ENCODE results near the gene SNX20.

Gene SNX20

DNA sequence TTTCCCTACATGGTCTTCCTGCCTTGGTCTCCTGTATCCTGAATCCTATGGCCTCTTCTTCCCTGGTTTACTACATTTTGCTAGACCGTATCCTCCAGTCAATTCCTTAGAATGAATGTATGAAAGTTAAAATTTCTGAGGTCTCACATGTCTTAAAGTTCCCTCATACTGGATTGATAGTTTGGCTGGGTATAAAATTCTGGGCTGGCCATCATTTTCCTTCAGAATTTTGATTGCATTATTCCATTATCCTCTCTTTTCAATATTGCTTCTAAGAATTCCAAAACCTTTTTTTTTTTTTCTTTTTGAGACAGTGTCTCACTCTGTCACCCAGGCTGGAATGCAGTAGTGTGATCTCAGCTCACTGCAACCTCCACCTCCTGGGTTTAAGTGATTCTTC is 23.1 kb upstream of the SNX20 start:
- TF ChIP-seq, protein P1, sequence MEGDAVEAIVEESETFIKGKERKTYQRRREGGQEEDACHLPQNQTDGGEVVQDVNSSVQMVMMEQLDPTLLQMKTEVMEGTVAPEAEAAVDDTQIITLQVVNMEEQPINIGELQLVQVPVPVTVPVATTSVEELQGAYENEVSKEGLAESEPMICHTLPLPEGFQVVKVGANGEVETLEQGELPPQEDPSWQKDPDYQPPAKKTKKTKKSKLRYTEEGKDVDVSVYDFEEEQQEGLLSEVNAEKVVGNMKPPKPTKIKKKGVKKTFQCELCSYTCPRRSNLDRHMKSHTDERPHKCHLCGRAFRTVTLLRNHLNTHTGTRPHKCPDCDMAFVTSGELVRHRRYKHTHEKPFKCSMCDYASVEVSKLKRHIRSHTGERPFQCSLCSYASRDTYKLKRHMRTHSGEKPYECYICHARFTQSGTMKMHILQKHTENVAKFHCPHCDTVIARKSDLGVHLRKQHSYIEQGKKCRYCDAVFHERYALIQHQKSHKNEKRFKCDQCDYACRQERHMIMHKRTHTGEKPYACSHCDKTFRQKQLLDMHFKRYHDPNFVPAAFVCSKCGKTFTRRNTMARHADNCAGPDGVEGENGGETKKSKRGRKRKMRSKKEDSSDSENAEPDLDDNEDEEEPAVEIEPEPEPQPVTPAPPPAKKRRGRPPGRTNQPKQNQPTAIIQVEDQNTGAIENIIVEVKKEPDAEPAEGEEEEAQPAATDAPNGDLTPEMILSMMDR (conservative IDR thresholded peaks at IDR 0.05): no peak
- no peak overlapping the region for H3K27ac ChIP-seq

DNA sequence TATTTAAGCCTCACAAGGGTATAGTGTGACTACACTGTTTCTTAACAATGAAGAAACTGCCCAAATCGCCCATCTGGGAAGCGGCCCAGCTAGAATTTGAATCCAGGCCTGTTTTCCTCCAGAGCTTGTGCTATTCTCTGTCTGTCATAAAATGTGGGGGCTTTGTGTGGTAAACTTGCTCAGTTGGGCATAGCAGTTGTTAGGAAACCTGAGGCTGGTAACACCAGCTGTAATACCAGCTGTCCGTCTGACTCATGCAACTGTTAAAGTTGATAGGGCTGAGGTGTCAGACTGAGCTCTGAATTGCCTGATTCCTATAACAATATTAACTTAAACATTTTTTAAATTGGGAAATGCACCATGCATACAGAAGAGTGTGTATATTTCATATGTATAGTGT is 21.6 kb upstream of the SNX20 start:
- TF ChIP-seq, protein P1 (conservative IDR thresholded peaks at IDR 0.05): no peak
- no peak overlapping the region for H3K27ac ChIP-seq

DNA sequence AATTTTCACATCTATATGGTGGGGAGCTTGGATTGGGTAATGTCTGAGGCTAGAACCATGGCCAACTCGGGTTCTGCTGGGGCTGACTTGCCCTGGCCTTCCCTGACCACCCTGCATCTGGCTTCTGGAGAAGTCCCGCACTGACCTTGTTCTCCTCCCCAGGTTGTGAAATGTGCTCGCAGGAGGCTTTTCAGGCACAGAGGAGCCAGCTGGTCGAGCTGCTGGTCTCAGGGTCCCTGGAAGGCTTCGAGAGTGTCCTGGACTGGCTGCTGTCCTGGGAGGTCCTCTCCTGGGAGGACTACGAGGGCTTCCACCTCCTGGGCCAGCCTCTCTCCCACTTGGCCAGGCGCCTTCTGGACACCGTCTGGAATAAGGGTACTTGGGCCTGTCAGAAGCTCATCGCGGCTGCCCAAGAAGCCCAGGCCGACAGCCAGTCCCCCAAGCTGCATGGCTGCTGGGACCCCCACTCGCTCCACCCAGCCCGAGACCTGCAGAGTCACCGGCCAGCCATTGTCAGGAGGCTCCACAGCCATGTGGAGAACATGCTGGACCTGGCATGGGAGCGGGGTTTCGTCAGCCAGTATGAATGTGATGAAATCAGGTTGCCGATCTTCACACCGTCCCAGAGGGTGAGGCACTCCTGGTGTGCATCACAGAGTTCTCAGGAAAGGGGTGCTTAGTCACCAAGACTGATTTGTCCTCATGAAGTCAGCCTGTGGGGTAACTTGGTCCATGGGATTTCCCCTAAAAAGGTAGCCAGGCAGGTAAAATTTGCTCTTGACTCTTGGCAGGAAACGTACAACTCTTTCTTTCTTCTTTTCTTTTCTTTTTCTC is 18.4 kb upstream of the SNX20 start:
- H3K27ac ChIP-seq: no peak overlapping the region
- TF ChIP-seq, protein P1 (conservative IDR thresholded peaks at IDR 0.05): no peak

DNA sequence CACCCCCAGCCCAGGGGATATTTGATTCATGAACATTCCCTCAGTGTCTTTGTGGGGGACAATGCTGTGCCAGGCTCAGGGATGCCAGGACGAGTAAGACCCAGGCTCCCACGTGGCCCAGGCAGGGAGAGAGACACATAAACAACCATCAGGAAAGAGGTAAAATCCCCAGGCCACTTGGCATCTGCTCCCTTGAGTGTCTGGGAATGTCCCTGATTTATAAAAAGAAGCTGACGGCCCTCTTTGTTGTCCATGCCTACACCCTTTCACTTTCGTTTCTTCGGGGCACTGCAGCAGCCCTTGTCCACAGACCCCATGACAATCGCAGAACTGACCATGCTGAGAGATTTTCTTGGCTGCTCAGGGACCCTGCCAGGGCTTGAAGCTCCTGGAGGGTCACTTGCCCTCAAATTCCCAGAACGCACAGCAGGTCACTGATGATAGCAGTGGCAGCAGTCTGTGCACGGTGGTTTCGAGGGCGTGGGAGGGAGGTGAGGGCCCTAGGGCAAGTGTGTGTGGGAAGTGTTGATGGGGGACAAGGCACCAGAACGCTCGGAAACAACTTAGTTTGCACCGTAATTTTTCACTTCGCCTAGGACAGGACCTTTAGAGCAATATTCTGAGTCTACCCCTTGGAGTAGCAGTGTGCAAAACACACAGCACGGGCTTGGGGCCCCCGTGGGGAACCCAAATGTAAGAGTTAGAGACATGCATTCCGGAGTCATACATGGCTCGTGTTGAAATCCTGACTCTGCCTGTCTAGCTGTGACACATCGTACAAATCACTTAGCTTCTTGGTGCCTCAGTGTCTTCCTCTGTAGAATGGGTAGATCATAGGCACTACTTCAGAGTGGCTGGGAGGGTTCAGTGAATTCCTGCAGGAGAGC is 17.0 kb upstream of the SNX20 start:
- H3K27ac ChIP-seq: no peak overlapping the region
- TF ChIP-seq, protein P1 (conservative IDR thresholded peaks at IDR 0.05): no peak

DNA sequence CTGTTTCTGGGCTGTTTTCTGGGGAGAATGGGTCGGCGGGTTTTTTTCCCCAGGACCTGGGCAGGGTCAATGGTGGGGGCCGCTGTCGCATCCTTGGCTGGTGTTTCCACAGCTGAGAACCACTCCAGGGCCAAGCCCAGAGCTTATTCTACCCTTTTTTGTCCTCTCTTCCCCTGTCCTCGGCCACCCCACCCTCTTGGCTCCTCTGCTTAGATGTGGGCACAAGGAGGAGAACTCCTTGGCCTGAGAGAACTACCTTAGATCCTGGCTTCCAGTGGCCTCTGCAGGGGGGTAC is 16.3 kb upstream of the SNX20 start:
- TF ChIP-seq, protein P1 (conservative IDR thresholded peaks at IDR 0.05): no peak
- no peak overlapping the region for H3K27ac ChIP-seq

DNA sequence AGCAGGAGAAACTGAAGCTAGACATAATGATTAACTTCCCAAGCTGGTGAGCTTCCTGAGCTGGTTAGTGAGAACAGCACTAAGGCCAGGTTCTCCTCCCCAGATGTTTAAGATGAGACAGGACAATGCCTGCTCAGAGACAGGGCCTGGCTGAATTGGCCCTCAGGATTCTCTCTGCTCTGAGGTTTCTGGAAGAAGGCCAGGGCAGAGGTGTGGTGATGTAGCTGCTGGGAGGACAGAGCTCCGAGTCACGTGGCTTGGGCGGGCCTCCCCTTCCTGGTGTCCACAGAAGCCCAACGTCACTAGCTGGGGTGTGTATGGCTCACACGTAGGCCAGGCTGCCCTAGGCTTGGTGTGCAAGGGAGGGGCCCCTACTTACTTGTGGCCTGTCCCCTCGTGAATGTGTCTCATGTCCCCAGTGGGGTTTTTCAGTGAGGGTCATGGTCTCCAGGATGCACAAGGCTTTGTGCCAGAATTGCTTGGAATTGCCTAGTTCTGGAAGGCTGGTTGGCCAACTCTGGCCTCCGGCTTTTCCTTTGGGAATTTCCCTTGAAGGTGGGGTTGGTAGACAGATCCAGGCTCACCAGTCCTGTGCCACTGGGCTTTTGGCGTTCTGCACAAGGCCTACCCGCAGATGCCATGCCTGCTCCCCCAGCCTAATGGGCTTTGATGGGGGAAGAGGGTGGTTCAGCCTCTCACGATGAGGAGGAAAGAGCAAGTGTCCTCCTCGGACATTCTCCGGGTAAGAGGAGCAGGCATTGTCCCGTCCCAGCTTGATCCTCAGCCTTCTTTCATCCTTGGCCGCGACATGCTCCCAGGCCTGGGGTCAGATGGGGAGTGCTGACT is 15.7 kb upstream of the SNX20 start:
- TF ChIP-seq, protein P1 (conservative IDR thresholded peaks at IDR 0.05): no peak
- no peak overlapping the region for H3K27ac ChIP-seq

DNA sequence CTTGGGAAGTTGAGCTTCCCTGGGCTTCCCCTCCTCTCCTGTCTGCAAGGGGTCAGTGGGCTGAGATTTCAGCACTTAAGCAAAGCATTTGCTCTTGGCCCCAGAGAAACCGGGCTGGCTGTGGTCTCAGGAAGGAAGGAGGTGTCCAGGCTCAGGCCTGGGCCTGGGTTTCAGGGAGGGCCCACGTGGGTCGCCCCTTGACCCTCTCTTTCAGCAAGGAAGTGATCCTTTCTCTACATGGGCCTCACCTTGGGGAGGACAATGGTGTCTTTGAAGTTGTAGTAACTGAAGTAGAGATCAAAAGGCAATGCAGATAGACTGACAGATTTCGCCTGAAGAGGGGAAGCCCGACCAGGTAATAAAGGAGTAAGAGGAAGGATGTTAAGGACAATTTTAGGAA is 15.0 kb upstream of the SNX20 start:
- TF ChIP-seq, protein P1 (conservative IDR thresholded peaks at IDR 0.05): no peak
- H3K27ac ChIP-seq: no peak overlapping the region
